ENCODE results near the gene CHST2.
A peak's percentile ranks its signal among the peaks of the same experiment; 100 is the strongest.

Gene CHST2

DNA sequence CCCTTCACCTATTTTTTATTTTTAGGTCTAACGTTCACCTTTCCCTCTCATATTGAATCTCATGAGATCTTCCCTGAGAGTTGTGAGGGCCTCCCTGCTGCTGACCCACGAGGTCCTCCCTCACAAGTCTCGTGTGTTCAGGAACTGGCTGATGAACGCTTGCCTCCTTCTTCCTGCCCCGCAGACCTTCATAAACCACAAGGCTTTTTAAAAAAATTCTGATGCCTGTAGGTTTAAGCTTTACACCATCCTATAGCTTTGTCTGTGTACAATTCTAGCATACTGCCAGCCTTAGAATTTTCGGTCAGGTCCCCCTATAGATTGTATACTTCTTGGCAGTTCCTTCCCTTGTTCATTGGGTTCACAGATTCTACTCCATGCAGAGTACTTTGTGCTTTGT, 50.5 kb downstream of the CHST2 start:
- DNase-seq, result peak; percentile 28

DNA sequence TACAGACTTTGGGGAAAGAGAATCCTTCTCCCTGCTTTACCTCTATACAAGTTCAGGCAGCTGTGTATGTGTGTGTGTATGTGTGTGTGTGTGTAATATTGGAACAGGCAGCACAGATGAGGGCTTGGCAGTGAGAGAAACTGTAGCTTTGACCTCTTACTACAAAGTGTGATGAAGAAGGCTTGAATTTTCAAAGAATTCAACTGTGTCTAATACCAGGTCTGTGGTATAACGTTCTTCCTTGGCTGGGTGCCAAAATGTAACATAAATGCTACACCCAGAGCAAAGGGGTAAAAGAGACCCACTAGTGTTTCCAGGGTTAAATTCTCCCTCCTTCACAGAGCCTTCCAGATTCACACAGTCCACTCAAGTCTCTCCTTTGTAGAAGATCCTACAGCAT, 51.1 kb downstream of the CHST2 start:
- peak; percentile 23 for DNase-seq

GRCh38 chr3:143171141-143171980, 51.8 kb downstream of the CHST2 start:
- peak; percentile 43 for DNase-seq

DNA sequence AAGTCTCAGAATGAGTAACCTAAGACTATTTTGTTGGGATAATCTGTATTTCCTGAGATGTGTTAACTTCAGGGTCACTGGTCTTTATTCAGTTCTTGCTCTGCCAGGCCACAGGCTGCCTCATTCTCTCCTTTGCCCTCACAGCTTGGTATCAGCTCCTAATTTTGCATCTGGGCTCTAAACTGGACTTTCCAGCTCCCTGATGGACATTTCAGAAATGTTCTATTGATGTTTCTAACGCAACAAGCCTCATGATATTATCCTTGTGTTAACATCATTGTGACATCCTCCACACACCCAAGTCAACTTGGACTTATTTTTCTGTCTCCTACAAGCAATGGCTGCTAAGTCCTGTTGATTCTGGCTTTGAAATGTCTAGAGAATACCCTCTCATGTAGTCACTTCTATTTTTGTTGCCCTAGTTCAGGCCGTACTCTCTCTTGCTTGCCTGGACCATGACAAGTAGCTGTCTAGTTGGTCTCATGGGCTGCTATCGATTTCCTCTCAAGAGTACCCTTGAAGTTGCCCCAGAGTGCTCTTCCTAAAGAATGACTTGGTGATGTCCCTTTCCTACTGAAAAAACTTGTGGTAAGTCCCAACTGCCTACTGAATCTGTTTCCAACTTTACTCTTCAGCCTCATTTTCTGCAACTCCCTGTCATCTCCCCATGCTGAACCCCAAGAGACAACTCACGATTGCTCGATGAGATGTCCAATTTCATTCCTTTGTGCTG, 52.7 kb downstream of the CHST2 start:
- DNase-seq, result no peak

- DNase-seq, result no peak
These were observed 53.2 kb downstream of the CHST2 start for GRCh38 chr3:143172795-143173145.

DNA sequence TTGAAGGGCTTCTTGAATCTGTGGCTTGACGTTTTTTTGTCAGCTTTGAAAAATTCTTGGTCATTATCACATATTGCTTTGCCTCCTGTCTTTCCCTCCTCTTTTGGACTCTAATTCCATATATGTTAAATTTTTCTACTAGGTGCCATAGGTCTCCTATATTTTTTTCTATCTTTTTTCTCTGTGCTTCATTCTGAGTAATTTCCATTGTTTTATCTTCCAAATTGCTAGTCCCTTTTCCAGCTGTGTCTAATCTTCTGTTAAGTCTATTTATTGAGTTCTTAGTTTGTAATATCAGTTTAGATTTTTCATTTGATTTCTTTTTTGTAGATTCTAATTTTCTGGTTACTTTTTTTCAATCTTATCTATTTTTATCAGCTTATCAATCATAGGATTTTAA, 53.7 kb downstream of the CHST2 start:
- DNase-seq, result no peak

Data from CD4-positive, alpha-beta T cell treated with Interleukin-17A for 1 hour (primary cell).